GM23248 (cell line): ENCODE measurements around the gene NGF.

Experiments
- EZH2 ChIP-seq: fragments of 200-600 bp; sonication (generic); IDR thresholded peaks from 2 replicates; pipeline ENCODE4 v1.6.1; 2018; ENCODE audit warnings: antibody characterized with exemption, mild to moderate bottlenecking; ENCODE audit not compliant: insufficient read depth, poor library complexity, severe bottlenecking
- EZH2phosphoT487 ChIP-seq: fragments of 200-600 bp; sonication (generic); IDR thresholded peaks from 2 replicates; pipeline ENCODE4 v1.6.1; 2018; ENCODE audit warnings: antibody characterized with exemption, moderate library complexity, mild to moderate bottlenecking, low read depth; ENCODE audit not compliant: insufficient read depth

DNA sequence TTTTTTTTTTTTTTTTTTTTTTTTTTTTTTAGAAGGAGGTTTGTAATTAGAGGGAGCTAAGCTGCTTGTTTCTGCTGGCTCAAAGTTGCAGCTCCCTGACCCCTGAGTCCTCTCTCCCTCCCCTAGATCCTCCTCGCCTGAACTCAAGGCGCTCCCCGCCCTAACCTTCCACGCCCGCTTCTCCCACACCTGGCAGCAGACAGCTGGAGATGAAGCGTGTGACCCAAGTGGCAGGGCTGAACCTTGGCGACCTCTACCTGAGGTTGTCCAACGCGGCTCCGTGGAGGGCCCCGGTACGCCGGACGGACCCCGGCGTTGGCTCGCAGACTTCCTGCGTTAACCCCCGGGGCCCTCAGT, 795 bp downstream of the NGF start:
- TF ChIP-seq EZH2phosphoT487 (no peak), EZH2 (no peak)
